Ovary (tissue), 3 donors: Measurements from ENCODE around the gene COMMD10.

Experiments
- CTCF ChIP-seq, 3 donors: fragments of 450-650 bp in 2 of 3; fragments of 200-600 bp in 1 of 3; IDR thresholded peaks; one replicate each; pipeline versions ENCODE4 v1.5.1 to v1.8.0; 2016 to 2022; ENCODE audit warnings: antibody characterized with exemption in 3 of 3, mild to moderate bottlenecking in 1 of 3
- POLR2A ChIP-seq: fragments of 450-650 bp; IDR thresholded peaks from one replicate; pipeline ENCODE4 v1.6.1; 2017; ENCODE audit warnings: antibody characterized with exemption, mild to moderate bottlenecking, moderate library complexity
- donor health status: DM: no; HTN: no; CAD: no.

GRCh38 chr5:116313366-116313765, 228.5 kb downstream of the COMMD10 start:
- TF ChIP-seq POLR2A (no peak), CTCF (IDR thresholded peaks at IDR 0.05) (no peak)
